GM18502 (cell line): ENCODE data around the gene GRK3.
"Not testable (repeated sequence)": the region's sequence is repeated elsewhere in the genome, so short reads cannot be mapped to it uniquely, and the experiment has no call there.

Source experiments
- ATAC-seq: cut with Tn5 transposase; IDR thresholded peaks from one replicate; pipeline ENCODE4 v1.9.1; 2021; ENCODE audit warnings: mild to moderate bottlenecking; ENCODE audit not compliant: unreplicated experiment, poor library complexity

Gene GRK3

DNA sequence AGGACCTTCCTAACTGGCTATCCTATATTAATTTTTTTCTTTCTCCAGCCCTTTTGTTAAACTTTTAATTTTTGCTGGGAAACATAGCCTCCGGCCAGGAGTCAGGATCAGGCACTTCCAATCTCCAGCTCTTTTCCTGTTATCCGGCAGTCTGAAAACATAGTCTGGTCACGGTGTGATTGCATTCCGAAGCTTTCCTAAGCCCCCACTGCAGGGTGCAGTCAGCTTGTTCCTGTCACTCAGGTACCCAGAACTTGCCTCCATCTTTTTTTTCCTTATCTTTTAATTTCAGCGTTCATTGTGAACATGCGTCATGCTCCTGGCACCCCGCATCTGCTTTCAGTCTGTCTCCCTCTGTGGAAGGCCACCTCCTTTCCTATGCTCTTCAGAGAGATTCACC, 59.4 kb downstream of the GRK3 start:
- no peak for ATAC-seq

DNA sequence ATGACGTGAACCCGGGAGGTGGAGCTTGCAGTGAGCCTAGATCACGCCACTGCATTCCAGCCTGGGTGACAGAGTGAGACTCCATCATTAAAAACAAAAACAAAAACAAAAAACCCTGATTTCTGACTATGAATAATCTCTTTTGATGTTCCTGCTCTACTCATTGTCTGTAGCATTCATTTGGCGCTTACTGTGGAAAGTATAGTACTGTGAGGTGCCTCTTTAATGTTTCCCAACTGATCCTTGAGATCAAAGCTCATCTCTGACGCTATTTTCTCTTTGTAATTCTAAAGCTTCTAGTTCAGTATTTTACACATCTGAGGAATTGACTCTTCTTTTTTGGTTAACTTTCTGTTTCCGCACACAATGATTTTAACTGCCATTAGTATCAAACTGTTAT, 60.0 kb downstream of the GRK3 start:
- ATAC-seq, result no peak

DNA sequence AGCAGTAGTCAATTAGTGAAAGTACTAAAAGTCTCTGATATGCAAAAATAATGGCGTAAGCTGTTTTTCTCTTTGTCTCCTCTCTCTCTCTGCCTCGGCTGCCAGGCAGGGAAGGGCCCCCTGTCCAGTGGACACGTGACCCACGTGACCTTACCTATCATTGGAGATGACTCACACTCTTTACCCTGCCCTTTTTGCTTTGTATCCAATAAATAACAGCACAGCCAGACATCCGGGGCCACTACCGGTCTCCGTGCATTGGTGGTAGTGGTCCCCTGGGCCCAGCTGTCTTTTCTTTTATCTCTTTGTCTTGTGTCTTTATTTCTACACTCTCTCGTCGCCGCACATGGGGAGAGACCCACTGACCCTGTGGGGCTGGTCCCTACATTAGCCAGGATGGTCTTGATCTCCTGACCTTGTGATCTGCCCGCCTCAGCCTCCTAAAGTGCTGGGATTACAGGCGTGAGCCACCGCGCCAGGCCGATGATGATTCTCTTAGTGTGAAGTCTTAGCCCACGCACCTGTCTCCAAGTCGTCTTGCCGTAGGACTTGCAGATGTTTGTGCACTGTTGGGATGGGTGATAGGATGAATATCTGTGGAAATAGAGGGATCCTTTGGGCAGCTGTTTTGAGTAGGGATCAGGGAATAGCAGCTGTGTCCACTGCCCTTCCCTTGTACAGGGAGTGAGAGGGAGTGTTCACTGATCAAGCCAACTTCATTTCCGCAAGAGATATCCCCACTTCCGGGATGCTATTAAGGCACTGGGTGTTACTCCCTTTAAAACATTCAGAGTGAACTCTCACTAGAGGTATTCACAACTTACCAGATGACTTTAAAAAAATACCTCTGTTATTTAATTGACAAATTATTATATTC, 61.5 kb downstream of the GRK3 start:
- not testable (repeated sequence) for ATAC-seq

DNA sequence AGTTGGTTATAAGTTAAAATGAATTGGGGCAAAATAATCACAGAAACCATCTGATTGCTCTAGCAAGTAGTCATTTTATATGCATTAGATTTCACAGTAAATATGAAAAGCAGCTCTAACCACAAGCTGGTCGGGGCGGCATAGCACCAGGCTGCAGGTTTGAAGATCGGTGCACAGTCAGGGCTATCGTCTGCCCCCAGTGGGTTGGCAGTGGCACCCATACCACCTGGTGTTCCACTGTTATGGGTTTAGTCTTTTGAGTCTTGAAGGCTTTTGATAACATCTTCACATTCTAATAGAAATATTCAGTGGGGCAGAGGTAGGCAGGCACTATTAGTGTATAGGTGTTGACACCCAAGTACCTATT, 62.1 kb downstream of the GRK3 start:
- no peak for ATAC-seq

DNA sequence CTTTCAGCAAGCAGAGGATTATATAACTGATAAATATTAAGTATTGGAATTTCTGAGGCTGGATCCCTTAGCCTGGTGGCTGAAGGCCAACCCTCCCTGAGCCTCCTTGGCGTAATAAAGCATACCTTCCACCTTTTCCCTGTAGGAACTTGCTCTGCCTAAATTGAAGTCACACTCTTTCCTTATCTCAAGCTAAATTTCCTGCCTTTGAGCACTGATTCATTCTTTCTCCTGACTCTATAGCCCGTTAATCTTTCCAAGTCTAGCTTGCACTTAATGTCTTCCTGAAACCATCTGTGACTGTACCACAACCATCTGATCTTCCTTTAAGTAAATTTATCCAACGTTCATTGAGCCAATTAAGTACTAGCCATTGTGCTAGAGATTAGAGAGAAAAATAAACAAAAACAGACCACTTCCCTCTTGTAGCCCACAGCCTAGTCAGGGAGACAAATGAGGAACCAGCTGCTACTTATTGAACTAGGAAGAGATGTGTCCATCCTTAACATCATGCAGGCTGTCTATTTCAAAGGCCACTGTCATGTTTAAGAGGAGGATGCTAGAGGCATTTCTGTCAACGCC, 62.9 kb downstream of the GRK3 start:
- no peak for ATAC-seq

DNA sequence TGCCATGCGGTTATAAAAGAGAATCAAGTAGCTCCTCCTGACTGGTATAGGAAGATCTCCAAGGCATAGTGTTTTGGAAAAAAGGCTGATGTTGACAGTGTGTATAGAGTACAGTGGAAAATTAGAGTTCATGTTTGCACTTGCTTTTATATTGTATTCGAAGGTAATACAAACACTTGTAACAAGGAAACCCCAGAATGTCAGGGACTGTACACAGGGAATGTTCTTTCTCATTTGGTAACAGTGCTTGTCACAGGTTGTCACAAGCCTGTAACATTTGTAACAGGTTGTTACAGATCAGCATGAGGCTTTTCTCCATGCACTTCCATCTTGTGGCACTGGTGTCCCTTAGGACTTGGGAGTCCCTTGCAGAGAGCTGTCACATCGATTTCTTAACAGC, 64.0 kb downstream of the GRK3 start:
- no peak for ATAC-seq

DNA sequence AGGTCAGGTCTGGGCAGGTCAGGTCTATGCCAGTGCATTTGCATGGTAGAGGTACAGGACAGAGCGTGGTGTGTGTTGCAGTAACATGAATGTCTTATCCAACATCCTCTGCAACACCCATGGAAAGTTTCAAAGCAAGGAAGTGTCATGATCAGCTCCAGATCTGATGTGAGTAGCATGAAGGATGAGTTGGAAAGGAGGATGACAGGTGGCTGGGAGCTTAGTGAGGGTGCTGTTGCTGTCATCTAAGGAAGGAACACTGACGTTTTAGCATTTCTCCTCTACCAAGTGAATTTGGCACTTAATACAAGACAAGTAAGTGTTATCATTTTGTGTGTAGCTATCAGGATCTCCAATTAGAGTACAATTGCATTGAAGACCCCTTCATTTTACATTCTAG, 65.1 kb downstream of the GRK3 start:
- ATAC-seq, result no peak

DNA sequence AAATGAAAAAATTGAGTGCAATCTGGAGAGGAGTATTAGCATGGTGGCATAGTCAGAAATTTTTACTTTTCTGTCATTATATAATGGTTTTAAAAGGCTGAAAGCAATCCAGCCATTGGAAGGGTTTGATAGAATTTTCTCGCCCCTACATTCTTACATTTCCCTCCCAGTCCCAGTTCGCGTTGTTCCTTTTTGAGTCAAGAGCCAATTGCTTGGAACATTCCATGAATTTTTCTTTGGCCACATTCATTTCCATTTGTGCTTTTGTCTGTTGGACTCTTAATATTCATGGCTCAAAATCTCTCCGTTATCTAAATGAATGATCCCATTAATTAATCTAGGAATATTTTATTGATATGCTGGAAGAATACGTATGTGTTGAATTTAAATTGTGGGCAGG, 66.0 kb downstream of the GRK3 start:
- no peak for ATAC-seq

DNA sequence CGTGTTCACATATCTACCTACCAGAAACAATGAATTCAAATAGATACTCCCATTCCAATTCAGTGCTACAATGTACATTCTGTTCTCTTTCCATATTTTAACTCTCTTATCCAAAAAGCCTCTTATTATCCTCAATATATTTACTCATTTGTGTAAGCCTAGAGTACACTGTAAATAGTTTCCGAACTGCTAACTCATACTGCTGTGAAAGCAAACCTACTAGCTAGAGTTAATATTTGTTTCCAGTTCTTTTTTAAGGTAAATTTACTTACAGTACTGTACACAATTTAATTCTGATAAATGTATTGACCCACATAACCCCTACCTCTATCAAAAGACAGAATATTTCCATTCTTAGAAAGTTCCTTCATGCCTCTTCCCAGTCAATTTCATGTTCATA, 71.8 kb downstream of the GRK3 start:
- ATAC-seq, result no peak

DNA sequence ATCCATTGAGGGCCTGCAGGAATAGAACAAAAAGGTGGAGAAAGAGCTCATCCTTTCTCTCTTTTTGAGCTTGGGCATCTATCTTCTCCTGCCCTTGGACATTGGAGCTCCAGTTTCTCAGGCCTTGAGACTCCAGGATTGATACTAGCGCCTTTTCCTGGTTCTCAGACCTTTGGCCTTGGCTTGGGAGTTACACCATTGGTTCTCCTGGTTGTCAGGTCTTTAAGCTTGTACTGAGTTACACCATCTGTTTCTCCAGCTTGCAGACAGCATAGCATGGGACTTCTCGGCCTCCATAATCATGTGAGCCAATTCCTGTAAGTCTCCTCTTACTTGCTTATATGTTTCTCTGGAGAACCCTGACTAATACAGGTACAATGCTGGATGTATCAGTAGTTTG, 72.6 kb downstream of the GRK3 start:
- ATAC-seq, result no peak

DNA sequence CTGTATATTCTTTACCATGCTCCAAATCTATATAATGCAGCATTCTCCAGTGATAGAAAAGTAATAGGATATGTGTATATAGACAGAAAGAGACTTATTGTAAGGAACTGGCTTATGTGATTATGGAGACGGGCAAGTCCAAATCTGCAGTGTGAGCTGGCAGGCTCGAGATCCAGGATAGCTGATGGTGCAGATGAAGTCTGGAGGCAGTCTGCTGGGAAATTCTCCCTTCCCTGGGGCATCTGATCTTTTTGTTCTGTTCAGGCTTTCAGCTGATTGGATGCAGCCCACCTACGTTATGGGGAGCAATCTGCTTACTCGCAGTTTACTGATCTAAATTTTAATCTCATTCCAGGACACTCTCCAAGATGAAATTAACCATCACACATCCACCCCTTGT, 73.2 kb downstream of the GRK3 start:
- ATAC-seq, result no peak

DNA sequence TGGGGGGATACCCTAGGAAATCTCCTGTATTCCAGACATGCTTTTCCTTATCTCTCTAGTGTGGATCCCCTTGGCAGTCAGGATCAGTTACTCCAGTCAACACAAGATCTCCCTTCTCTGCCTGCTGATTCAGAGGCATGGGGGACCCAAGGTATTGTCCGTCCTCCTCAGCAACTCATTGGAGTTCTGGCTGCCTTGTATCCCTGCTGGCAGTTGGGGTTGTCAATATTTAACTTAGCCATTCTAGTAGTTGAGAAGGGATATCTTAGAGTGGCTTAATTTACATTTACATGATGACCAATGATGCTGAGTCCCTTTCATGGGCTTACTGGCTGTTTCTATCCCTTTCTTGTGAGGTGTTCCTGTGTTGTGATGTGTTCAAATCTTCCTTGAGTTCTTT, 74.2 kb downstream of the GRK3 start:
- ATAC-seq, result no peak

DNA sequence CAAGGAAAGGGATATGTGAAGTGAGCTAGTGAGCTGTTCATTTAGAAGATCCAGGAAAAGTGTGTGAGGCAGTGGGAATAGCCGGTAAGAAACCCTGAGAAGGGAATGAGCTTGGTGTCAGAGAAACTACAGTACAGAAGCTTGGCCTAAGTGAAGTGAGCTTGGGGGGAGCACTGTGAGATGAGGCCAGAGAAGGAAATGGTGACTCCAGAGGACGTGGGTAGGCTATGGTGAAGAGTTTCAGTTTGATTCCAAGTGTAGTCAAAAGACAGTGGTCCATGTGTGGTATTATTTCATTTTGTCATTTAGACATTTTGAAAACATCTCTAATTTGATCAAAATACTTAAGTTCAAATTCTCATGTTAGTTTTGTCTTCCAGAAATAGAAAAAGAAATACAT, 77.2 kb downstream of the GRK3 start:
- ATAC-seq, result no peak

DNA sequence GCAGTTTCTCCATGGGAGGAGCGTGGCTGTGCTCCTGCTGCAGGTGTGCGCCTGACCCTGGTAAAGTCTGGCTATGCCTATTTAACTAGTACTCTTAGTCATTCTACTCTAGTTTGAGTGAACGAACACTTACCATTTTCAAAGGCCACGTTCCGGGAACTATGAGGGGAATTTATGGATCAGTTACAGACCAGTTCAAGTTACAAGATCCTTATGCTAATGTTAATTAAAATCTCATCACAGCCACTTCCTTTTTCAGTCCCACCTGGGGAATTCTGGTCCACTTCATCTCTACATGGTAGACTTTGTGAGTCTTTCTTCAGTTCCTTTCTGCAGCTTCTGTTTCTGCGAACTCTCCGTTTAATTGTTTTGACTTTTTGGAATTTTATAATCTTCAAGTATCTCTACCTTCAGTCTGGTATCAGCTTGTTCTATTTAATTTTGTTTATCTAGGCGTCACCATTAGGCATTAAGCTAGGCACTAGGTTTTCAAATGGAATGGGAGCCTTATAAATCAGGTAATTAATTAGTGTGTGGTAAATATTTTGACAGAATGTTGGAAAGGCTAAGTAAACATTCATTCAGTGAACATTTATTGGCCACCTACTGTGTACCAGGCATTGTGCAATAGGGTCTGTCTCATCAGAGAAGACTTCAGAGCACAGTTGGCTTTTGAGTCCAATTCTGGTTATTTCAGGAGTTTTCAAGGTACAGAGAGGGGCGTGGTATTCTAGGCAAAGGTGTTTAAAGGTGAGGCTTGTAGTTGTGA, 78.9 kb downstream of the GRK3 start:
- no peak for ATAC-seq

DNA sequence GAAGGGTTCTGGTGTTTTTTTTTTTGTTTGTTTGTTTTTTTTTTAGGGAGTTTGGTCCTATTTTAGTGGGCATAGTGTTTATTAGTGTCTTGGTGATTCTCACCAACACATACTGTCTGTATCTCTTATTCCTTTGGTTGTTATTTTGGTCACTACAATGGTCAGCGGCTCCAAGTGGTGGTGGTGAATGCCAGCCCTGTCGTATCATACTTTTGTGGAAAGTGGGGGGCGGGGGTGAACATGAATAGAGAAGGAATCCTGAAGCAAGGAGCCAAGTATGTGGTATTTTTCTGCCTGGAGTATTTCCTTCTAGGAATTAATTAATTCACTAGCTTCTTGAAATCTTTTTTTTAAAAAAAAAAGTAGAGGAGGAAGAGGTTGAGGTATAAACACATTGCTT, 79.6 kb downstream of the GRK3 start:
- ATAC-seq, result no peak

DNA sequence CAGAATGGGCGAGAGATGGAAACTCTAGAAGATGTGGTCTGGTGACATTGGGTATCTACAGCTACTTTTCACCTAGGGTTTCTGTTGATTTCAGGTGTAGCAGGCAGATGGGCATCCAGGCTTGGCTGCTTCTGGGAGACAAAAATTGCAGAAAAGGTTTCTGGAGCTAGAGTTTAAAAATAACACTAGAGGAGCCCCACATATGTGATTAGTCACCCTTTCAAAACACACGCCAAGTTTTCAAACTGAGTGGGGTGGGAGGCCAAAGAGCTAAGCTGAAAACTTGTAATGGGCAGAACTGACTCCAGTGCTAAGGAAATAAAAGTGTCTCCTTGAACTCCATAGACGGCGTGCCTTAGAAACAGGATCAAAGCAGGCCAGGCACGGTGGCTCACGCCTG, 80.8 kb downstream of the GRK3 start:
- ATAC-seq, result no peak

DNA sequence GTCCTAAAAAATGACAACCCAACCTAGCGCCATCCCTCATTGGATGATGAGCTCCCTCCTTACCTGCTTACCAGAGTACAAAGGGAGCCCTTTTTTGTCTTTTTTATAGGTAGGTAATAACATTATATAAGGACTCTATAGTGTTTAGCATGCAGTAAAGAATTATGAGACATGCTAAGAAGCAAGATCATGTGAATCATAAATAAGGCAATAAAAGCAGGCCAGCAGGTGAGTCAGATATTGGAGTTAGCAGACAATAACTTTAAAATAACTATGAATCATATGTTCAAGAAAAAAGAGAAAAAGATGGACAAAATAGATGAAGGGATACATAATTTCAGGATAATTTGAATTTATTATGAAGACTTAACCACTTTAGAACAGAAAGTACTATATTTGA, 81.5 kb downstream of the GRK3 start:
- no peak for ATAC-seq

DNA sequence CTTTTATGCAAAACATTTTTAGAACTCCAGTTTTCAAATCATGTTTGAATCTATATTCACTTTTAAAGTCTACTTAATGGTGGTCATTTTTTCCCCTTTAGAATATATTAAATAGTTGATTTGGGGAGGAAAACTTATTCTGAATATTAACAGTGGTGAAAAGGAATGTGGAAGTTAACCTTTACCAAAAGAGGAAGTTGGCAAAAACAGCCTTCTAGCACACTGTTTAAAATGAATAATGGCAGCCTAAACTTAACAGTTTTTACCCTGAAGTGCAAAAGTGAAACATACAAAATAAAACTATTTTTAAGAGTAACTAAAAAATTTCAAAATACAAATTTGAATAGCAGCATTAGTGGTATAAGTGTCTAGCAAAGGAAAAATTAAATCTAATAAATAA, 86.4 kb downstream of the GRK3 start:
- ATAC-seq, result no peak

DNA sequence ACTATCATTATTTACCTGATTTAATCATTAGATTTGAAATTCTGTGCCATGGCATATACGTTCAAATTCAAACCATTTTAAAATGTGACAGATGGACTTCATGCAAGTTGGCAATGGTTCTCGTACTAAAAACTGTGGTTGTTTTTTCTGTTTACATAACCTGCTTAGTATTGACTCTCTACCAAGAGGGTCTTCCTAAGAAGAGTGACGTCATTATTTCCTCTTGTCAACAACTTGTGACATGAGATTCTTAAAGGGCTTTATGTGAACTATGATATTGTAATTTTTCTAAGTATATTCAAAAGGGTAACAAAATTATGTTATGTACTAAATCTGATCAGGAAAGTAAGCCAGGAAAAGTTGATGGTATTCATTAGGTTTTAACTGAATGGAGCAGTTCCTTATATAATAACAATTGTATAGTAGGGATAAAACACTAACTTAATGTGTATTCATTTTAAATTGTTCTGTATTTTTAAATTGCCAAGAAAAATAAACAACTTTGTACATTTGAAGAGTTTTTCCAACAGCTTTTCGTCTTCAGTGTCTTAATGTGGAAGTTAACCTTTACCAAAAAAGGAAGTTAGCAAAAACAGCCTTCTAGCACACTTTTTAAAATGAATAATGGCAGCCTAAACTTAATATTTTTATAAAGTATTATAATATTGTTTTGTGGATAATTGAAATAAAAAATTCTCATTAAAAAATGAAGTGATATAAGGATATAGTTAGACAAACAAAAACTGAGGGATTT, 87.0 kb downstream of the GRK3 start:
- ATAC-seq, result no peak

DNA sequence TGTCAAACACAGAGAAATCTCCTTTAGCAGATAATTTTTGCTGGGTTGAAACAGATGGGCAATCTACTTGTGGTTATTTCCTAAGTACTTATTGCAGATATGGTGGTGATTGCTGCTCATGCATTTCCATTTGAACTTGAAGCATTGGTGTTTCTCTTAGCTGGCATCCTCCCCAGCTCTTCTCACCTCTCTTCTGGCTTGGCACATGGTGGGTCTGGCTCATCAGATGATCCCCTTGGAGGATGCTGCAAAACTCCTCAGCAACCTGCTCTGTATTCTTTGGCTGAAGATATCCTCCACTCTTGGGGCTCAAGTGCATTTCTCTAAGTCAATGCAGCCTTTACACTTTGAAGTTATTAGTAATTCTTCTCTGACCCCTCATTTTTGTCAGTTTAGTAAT, 90.2 kb downstream of the GRK3 start:
- no peak for ATAC-seq
